NCI-H1105 treated with DMSO at 0.1 percent for 48 hours (cell line): Measurements from ENCODE around the gene FBXL2.

Source experiments
- DNase-seq: peaks from one replicate; lab custom pipeline; 2025; lab: John Stamatoyannopoulos, UW

The FBXL2 gene, protein sequence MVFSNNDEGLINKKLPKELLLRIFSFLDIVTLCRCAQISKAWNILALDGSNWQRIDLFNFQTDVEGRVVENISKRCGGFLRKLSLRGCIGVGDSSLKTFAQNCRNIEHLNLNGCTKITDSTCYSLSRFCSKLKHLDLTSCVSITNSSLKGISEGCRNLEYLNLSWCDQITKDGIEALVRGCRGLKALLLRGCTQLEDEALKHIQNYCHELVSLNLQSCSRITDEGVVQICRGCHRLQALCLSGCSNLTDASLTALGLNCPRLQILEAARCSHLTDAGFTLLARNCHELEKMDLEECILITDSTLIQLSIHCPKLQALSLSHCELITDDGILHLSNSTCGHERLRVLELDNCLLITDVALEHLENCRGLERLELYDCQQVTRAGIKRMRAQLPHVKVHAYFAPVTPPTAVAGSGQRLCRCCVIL

DNA sequence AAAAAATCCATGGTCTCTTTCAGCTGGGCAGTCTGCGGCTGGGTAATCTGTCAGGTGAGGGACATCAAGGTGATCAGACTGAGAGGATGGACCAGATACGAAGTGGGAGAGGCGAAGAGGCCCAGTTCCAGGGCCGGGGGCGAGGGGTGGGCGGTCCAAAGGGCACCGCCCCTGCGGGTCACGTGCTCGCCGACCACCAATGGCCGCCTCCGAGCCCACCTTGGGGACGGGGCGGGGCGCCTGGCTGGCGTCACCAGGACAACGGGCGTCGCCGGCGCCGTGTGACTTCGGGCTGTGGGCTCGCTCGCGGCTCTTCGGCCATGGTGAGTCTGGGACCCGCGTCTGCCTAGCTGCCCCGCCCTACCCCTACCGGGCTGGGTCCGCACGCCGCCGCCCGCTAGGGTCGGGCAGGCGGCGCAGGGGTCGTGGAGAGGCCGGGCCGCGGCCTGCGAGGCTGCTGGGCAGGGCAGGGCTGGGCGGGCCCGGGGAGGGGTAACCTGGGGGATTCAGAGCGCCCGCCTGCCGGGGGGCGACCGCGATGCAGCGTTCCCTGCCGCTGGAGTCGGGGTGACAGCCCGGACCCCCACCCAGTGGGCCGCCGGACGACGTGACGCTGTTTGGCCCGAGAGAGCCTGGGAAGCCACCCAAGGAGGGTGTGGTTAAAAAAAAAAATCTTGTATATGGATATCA is at the start of gene FBXL2:
TSS of gene FBXL2 (plus strand) at position 250 of the 690 bp plus-strand sequence. CDS start at position 321, 71 bp downstream.
- DNase-seq, result peak; percentile 79

DNA sequence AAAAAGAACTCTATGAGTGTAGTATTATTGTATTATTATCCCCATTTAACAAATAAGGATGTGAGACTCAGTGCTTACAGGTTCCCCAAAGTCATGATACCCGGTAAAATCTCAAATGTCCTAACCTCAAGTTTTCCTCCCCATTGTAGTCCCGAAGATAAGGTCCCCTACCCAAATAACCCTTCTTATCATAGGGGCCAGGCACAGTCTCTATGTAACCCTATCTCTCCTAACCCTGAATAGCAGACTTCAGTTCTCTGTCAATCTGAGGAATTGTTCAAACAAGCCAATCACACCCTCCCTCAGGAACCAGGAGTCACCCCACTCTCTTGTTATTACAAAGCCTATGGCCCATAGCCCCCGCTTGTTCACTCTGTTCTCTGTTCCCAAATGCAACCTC is 48.2 kb upstream of the FBXL2 start:
- no peak for DNase-seq

GRCh38 chr3:33229947-33230346 is 47.3 kb upstream of the FBXL2 start:
- no peak for DNase-seq

DNA sequence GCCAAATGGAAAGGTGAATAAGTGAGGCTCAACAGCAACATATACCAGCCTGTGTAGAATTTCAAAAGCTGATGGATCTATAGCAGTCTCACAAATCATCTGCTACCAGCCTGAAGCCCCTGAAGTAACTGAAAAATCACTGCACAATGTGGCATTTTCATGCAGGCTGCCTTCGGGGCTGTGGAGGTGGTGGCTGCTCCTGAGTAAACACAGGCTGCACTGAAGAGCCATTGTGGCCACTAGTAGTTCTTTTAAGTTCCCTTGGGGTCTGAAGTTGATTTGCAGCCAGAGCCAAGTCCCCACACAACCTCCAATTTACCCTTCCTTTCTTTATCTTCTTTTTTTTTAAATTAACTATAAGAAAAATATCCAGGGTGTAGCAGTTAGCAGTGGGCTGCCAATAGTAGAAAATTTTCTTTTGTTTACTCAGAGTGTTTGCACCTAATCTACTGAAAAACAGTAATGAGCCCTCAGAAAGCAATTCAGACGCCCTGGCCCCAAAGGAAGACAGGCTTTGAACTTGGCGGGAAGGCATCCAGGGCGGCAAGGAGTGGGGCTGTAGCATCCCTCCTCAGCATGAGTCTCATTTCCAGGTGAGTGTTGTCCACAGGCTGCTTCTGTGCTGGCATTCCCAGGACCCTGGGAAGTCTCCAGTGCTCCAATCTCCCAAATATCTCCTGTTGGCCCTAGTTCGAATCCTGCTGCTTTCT is 45.3 kb upstream of the FBXL2 start:
- DNase-seq, result no peak

DNA sequence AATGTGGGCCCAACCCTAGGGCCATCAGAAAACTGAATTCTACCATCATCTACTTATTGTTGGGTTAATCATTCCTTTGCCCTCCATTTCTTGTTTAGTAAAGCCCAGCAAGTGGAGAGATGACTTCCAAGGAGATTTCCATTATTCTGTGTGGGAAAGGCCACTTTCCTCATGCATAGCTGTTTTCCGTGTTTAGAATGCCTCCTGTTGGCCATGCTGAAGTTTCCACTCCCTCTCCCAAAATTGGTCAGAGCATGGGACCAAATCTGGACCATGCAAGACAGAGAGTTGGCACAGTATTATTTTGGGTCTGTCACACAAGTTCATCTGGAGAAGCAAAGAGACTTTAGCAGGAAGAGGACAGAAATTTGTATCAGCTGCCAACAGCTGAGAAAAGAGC is 43.4 kb upstream of the FBXL2 start:
- DNase-seq, result no peak

- no peak for DNase-seq
Measured at GRCh38 chr3:33236005-33236404, 41.2 kb upstream of the FBXL2 start.

DNA sequence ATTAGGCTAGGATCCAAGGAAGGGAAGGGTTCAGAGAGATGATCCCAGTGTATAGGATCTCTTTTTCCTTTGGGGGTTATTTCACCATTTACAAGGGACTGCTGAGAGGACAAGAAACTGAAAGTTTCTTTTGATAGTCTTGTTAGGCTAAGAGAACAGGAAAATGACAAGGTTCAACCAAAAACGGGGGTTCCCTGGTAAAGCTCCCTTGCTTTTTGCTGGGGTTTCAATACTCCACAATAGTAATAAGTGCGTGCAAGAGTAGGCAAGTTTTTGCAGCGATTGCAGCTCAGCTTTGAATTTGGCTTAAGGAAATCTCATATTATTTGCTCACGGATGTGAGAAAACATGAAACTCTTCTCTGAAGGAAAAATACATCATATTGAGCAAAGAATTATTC is 39.8 kb upstream of the FBXL2 start:
- DNase-seq, result no peak

GRCh38 chr3:33238923-33239322 is 38.3 kb upstream of the FBXL2 start:
- no peak for DNase-seq

GRCh38 chr3:33240261-33240660 is 37.0 kb upstream of the FBXL2 start:
- DNase-seq, result no peak

- DNase-seq, result no peak
Measured at GRCh38 chr3:33246786-33247185, 30.5 kb upstream of the FBXL2 start.

DNA sequence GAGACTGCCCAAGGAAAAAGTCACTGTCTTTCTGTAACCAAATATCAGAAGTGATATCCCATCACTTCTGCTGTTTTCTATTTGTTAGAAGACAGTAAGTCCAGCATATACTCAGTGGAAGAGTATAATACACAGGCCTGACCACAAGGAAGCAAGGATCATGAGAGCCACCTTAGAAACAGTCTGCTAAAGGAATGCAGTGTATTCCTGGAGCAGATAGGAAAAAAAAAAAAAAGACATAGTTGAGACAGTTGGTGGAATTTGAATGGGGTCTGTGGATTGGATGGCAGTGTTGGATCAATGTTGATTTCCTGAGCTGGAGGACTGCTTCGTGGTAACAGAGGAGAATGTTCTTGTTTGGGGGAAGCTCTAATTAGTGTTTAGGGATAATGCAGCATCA is 26.5 kb upstream of the FBXL2 start:
- DNase-seq, result no peak

DNA sequence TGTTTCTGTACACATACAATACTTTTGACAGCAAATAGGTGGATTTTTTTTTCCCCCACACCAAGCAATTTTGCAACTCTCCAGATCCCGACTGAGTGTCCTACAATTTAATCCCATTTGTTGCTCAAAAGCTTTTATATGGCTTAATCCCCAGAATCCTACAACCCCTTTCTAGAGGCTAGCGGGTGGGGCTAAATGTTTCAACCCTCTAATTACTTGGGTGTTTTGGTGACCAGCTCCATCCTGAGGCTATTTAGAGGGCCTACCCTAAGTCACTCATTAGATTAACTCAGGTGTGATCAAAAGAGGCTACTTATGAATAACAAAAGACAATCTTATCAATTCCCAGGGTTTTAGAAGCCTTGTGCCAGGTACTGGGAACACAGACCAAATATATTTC is 21.0 kb upstream of the FBXL2 start:
- no peak for DNase-seq

GRCh38 chr3:33260104-33260503 is 17.1 kb upstream of the FBXL2 start:
- no peak for DNase-seq

DNA sequence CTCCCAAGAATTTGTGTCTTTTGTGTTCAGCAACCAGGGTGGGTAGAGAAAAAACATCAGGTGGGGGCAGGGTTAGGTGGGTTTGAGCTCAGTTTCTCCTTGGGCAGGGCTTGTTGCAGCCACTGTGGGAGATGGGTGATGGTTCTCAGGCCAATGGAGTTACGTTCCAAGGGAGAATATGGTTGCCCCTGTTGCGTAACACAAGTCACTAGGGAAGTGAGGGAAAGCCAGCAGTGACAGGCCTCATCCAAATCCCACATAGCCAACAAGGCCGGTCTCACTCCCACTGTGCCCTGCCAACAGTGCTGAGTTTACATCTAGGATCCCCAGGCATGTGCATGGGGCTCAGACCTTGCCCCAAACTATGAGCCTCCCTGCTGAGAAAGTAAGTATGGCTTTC is 7.9 kb upstream of the FBXL2 start:
- no peak for DNase-seq

DNA sequence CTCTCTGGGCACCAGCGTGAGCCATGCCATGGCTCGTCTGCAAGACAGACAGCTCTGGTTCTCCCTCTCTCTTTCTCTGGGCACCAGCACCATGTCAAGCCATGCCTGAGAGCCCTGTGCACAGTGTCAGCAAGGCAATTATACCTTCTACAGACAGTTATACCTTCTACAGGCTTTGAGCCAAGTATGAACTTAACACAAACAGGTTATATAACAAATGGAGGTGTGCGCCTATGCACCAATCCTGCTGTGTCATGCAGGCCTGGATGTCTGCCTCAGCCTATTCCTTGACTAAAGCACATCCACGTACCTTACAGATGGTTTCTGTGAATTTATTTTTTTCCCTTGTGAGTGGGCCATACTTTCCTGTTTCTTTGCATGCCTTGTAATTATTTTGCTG is 5.9 kb upstream of the FBXL2 start:
- no peak for DNase-seq

DNA sequence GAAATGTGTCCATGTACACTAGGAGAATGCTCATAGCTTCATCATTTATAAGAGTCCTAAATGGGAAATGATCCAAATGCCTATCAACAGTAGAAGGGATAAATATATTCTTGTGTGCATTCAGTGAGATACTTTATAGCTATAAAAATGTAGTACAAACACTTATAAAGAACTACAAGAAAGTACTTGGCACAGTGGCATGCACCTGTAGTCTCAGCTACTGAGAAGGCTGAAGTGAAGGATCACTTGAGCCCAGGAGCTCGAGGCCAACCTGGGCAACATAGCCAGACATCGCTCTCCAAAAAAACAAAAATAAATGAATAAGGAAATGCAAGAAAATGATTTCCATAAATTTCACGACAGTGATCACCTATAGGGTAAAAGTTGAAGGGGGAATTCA is 3.6 kb upstream of the FBXL2 start:
- no peak for DNase-seq

GRCh38 chr3:33278163-33278562 is 921 bp downstream of the FBXL2 start:
- peak; percentile 58 for DNase-seq

DNA sequence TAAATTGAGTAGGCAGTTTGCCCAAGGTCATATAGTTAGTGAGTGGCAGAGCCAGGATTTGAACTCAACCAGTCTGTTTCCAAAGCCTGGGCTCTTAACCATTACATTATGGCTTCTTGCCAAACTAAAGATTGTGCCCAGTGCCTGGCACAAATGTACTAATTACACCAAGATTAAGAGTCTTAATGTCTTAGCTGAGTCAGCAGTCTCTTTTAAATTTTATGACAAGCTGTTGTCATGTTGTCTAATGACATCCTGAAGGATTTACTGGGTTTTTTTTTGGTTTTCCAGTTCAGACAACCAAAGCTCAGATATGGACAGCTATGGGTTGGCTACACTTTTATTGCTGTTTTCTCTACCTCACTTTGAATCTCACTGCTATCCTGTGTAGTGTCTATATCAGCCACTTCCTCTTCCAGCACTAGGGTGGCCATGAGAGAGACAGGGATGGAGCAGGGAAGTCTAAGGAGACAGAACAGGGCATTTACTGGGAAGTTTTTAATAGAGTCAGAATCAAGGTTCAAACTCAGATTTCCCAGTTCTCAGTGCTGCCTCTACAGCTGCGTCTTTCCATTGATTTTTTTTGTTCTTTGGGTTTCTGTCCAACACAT is 10.5 kb downstream of the FBXL2 start:
- peak; percentile 52 for DNase-seq

GRCh38 chr3:33299395-33300081 is 22.3 kb downstream of the FBXL2 start:
- DNase-seq, result no peak

DNA sequence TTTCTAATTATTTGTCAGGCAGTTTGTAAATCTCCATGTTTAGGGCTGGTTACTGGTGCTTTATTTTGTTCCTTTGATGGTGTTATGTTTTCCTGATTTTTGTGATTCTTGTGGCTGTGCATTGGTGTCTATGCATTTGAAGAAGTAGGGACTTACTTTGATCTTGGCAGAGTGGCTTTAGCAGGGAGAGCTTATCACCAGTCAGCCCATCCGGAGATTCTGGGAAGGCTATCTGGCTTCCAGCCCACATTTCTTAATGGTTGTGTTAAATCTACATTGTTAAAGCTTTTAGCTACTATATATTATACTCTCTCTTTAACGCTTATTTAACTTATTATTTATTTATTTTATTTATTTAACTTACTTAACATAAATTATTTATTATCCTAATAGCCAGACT is 35.1 kb downstream of the FBXL2 start:
- DNase-seq, result no peak

GRCh38 chr3:33313331-33313730 is 36.1 kb downstream of the FBXL2 start:
- no peak for DNase-seq

DNA sequence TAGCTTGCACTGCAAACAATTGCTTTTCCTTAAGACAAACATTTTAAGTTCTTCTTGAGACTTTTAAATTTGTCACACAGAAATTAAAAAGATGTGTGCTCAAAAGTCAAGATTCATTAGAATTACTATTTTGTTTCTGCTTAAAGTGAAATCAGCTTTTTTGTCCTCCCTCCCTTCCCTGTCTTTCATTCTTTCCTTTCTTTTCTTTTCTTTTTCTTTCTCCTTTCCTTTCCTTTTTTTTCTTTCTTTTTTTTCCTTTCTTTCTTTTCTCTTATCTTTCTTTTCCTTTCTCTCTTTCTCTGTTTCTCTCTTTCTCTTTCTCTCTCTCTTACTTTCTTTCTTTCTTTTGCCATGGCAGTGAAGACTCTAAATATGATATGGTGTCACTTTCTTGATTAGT is 37.8 kb downstream of the FBXL2 start:
- no peak for DNase-seq
